CD1c-positive myeloid dendritic cell (primary cell): ENCODE measurements around the gene DYRK4.

Experiments used
- DNase-seq: peaks from one replicate; pipeline ENCODE4 v3.0.0-alpha.2; 2016; ENCODE audit errors: extremely low spot score

DYRK4 gene

DNA sequence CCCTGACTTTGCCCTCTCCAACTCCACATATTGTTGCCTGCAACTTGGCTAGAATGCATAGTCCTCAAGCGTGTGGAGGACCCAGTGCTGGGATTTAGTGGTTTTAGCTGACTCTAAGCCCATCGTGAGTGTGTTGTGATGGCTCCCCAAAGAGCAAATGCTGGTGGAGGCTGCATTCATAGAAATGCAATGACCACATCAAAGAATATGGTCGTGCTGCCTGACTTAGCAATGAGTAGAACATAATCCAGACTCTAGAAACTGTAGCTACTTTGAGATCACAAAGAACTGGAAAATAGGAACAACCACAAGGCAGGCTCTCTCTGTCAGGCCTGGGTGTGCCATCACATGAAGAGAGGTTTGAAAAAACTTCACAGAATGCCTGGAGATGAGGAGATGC lies 1.3 kb downstream of the DYRK4 start:
- no peak for DNase-seq

- DNase-seq: peak; percentile 64
Observed at GRCh38 chr12:4564818-4565217, 2.8 kb downstream of the DYRK4 start.

DNA sequence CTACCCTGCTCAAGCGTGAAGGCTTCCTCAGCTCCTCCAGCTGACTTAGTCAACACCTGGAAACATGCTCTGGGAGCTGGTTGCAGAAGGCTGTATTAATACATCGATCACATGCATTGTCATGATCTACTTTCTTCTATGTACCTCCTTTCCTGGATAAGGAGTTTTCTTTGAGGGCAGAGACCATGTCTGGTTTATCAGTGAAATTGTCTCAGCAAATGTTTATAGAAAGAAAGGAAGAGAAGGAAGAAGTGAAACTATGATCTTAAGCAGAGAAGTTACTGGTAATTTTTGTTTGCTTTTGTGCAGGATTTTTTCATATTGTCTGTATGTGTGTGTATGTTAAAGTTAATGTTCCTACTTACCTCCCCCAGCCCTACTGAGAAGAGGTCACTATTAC lies 4.5 kb downstream of the DYRK4 start:
- DNase-seq: no peak

- DNase-seq: peak; percentile 83
Observed at GRCh38 chr12:4567073-4567881, 5.3 kb downstream of the DYRK4 start.

DNA sequence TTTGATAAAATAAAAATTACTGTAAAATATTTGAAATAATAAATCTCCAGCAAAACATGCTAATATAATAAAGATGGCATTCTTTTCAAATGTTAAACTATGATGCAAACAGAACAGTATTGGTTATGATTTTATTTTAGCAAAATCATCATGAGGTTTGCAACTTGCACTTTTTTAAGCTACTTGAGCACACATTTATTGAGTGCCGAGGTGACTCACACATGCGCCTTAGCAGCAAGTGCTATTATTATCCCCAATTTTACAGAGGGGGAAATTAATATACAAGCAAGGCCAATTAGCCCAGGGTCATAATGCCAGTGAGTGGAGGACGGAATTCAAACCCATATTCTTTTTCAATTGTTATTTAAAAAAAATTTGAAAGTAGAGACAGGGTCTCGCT lies 7.3 kb downstream of the DYRK4 start:
- no peak for DNase-seq

DNA sequence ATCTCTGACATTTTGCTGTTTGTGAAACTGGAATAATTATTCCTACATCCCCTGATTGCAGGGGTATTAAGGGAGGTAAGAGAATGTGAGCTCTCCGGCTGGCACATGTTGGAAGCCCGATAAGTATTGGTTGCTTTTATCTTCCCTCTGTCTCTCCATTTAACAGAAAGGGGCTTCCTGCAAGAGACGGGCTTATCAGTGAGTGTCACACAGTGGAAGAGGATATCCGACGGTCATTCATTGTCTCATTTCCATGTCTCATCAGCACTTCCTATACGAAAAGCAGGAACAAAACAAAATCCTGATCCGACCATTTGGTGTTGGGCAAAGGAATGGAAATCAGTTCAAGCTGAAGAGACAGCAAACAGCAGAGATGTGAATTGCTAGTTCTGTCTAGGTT lies 10.7 kb downstream of the DYRK4 start:
- DNase-seq: no peak

DNA sequence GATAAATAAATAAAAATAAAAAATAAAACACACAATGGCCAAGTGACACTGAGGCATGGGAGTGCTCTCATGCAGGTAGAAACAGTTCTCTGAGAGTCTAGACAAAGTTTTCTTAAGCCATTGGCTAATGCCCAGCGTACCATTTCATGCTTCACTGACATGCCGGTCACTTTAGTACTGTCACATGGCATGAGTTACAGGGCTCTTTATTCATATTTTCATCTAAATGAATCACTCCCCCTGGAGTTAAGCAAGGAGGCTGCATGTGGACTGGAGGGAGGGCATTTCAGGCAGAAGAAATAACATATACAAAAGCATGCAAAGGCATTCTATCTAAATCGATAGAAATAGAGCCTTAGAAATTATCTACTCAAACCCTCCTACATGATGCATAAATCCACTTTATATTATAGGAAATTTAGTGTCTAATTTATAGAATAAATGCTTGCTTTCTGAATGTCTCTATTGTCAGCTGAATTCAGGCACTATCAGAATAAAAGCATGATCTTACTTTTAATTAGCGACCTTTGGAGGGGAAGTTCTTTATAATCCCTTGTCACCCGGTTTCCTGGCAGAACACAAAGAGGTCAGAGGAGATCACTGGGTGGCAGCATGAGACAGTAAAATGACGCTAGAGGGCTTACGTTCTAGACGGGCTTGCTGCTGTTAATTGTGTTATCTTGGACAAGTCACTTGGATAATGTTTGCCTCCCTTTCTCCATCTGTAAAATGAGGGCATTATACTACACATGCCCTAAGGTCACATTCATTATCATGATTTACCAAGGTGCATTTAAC lies 17.5 kb downstream of the DYRK4 start:
- peak; percentile 36 for DNase-seq

DNA sequence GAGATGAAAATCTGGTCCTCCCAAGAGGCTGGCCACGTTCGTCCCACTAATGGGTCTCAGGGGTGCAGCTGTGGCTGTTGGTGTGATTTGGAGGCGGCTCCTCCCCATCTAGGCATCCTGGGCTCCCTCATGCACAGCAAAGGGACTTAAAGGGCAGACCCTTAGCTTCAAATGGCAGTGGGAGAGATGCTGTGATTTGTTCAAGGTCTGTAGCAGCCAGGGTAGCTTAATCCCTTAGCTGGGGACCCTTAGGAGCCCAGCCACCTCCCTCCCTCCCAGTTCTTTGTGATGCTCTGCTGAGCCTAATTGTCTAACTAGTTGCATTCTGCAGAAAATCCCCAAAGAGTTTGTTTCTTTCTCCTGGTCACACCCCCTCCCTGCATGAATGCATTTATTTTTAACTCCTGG lies 18.3 kb downstream of the DYRK4 start:
- no peak for DNase-seq

DNA sequence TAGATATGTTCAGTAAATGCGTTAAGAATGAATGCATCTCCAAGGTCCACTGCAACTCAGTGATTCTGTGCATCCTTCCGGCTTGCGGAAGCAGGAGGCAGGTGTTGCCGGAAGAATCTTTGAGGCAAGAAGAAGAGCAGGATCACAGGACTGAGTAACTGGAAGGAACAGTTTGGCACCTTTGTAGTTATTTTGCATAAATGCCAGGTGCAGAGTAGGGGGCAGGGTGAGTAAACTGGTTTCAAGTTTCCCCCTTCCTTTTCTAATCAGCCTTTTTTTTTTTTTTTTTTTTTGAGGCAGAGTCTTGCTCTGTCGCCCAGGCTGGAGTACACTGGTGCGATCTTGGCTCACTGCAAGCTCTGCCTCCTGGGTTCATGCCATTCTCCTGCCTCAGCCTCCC lies 22.3 kb downstream of the DYRK4 start:
- DNase-seq: no peak

DNA sequence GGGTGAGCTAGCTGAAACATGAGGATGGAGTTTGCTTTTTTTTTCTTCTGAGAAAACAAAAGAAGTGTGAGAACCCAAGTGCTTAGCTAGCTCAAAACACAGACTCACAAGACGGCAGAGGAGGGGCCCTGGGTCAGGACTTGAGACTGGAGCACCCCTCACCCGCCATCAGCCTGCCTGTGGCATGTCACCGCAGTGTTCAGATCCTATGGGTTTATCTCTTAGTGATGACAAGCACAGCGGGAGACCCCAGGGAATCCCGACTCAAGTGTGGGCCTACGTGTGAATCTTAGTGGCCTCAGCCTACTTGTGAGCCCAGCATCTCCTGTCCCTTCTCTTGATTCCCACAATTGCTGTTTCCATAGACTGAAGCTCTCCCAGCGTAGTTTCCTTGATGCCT lies 22.9 kb downstream of the DYRK4 start:
- DNase-seq: no peak

- DNase-seq: no peak
Observed at GRCh38 chr12:4586500-4586899, 24.5 kb downstream of the DYRK4 start.

- no peak for DNase-seq
Observed at GRCh38 chr12:4587108-4587507, 25.1 kb downstream of the DYRK4 start.

DNA sequence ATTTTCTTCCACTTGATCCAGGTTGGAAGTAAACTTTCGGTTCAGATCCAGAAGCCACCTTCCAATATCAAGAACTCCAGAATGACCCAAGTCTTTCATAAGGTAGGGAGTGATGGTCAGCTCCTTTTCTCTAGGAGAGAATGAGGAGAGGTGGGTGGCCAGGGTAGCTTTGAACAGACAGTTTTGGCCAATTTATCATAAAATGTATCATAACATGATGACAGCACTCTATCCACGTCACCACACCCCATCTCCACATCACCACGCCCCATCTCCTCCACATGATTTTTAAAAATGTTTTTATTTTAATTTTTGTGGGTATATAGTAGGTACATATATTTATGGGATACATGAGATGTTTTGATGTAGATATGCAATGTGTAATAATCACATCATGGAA lies 26.9 kb downstream of the DYRK4 start:
- no peak for DNase-seq

GRCh38 chr12:4589941-4590340 lies 27.9 kb downstream of the DYRK4 start:
- no peak for DNase-seq

DNA sequence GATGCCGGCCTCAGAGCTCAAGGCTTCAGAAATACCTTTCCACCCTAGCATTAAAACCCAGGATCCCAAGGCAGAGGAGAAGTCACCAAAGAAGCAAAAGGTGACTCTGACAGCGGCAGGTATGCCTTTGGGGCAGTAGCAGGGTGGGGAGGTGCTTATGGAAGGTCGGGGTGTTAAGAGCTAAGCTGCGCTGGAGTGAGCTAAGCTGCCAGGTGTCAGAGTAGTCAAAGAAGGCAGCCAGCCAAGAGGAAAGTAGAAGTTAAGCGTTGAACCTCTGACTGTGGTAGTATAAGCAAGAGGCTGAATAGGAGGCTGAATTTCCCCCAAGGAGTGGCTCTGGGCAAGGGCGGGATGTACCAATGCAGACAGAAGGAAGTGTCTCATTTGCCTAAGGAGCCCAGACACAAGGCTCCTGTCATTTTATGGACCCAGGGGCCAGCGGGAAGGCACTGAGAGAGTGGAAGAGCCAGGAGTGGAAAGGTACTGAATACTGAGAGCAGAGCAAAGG lies 29.2 kb downstream of the DYRK4 start:
- no peak for DNase-seq

- no peak for DNase-seq
Observed at GRCh38 chr12:4595881-4596280, 33.9 kb downstream of the DYRK4 start.

- no peak for DNase-seq
Observed at GRCh38 chr12:4603421-4603820, 41.4 kb downstream of the DYRK4 start.

DNA sequence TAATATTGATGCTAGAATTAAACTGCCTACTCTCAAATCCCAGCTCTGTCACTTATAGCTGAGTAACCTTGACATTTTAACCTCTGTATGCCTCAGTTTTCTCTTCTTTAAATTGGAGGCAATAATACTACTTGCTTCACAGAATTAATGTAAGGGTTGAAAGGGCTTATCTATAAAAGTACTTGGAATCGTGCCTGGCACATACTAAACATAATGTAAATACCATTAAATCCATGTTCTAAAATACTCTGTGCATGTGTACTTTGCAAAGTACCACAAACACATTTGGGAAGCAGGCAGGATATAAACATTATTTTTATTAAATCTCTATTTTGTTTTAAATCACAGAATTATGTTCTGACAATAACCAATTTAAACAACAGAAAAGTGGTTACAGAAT lies 41.9 kb downstream of the DYRK4 start:
- DNase-seq: no peak

DNA sequence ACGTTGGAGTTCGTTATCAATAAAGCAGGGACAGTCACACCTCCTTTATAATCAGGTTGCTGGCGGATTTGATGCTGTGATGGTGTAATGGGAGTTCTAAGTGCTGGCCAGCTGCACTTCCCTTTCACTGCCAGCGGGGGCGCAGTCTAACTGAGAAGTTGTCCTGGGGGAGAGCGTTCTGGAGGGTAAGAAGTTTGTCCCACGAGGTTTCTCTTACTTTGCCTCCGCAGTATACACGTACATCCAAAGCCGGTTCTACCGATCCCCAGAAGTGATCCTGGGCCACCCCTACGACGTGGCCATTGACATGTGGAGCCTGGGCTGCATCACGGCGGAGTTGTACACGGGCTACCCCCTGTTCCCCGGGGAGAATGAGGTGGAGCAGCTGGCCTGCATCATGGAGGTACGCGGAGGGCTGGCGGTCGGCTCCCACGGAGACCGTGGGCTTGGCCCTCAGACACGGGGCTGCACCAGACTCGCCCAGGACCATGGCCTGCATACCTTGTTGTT lies 42.7 kb downstream of the DYRK4 start:
- DNase-seq: peak; percentile 87

- DNase-seq: no peak
Observed at GRCh38 chr12:4607056-4607455, 45.0 kb downstream of the DYRK4 start.

- no peak for DNase-seq
Observed at GRCh38 chr12:4609071-4609470, 47.1 kb downstream of the DYRK4 start.

DNA sequence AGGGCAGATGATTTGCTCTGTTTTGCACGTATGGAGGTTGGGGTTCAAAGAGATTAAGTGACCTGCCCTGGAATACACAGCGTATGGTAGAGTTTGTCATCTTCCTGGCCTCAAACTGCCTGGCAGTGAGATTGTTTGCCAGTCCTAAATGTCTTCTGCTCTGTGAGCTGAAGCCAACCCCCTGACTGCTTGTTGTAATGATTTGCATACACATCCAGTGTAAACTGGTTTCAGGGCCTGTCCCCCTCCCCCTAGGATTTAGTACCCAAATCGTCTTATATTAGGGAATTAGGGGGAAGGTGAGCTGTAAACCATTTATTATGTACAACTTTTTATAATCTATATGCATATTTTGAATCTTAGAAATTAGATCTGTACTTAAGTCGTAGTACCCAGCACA lies 48.5 kb downstream of the DYRK4 start:
- DNase-seq: no peak

GRCh38 chr12:4615667-4616066 lies 53.7 kb downstream of the DYRK4 start:
- no peak for DNase-seq
